Nephron (organoid): ENCODE measurements around the gene PI4K2B.
"Not testable (repeated sequence)": the region's sequence is repeated elsewhere in the genome, so short reads cannot be mapped to it uniquely, and the experiment has no call there.

Experiments used
- H3K27ac Mint-ChIP-seq, 3 experiments: 2 replicates each; pipeline ENCODE4 v1.8.0; 2020; ENCODE audit warnings: mixed read lengths in 3 of 3, mild to moderate bottlenecking in 2 of 3, moderate library complexity in 1 of 3
- H3K27me3 Mint-ChIP-seq: 2 replicates; pipeline ENCODE4 v1.8.0; 2021; ENCODE audit warnings: low read depth, mild to moderate bottlenecking, moderate library complexity, mixed read lengths
- H3K36me3 Mint-ChIP-seq: 2 replicates; pipeline ENCODE4 v1.8.0; 2020; ENCODE audit warnings: low read depth, mixed read lengths
- H3K4me1 Mint-ChIP-seq: 2 replicates; pipeline ENCODE4 v1.8.0; 2020; ENCODE audit warnings: mixed read lengths
- H3K4me3 Mint-ChIP-seq, 3 experiments: 2 replicates each; pipeline ENCODE4 v1.8.0; 2020; ENCODE audit warnings: mild to moderate bottlenecking in 3 of 3, mixed read lengths in 3 of 3, moderate library complexity in 2 of 3
- H3K9me3 Mint-ChIP-seq: 2 replicates; pipeline ENCODE4 v1.8.0; 2020; ENCODE audit warnings: mixed read lengths
- CTCF ChIP-seq, 3 experiments: fragments of 200-600 bp; sonication (generic); IDR thresholded peaks; one replicate each; pipeline ENCODE4 v1.5.0; 2021; ENCODE audit warnings: antibody characterized with exemption in 3 of 3; ENCODE audit not compliant: unreplicated experiment in 3 of 3

The PI4K2B gene

GRCh38 chr4:25223802-25224375, 9.9 kb upstream of the PI4K2B start:
- Mint-ChIP-seq H3K27ac (no peak overlapping the region), H3K9me3 (peaks cover 61% of the 10 kb centered on the region), H3K4me3 (no peak overlapping the region), H3K36me3 (peaks cover 19% of the 10 kb centered on the region), H3K27me3 (no peaks in the 10 kb centered on the region), H3K4me1 (no peaks in the 10 kb centered on the region)
- no peak for TF ChIP-seq CTCF (IDR thresholded peaks at IDR 0.05; ENCODE audit: unreplicated experiment in 3 of 3)

- Mint-ChIP-seq H3K27me3 (peaks cover 5% of the 10 kb centered on the region), H3K27ac (no peak overlapping the region), H3K36me3 (peaks cover 29% of the 10 kb centered on the region), H3K4me1 (peaks cover 3% of the 10 kb centered on the region), H3K4me3 (peak overlapping the region in 1 of 3 experiments; percentile 51), H3K9me3 (peaks cover 70% of the 10 kb centered on the region)
- no peak for TF ChIP-seq CTCF (IDR thresholded peaks at IDR 0.05; ENCODE audit: unreplicated experiment in 3 of 3)
Measured at GRCh38 chr4:25229804-25230203, 4.0 kb upstream of the PI4K2B start.

- Mint-ChIP-seq H3K27me3 (peaks cover 5% of the 10 kb centered on the region), H3K4me3 (peak overlapping the region; percentile 79 to 89 (median 87)), H3K9me3 (peaks cover 63% of the 10 kb centered on the region), H3K27ac (peak overlapping the region in 2 of 3 experiments; percentile 65 to 68), H3K4me1 (peaks cover 8% of the 10 kb centered on the region), H3K36me3 (peaks cover 37% of the 10 kb centered on the region)
- TF ChIP-seq CTCF (IDR thresholded peaks at IDR 0.05; ENCODE audit: unreplicated experiment in 3 of 3) = no peak
Measured at GRCh38 chr4:25233194-25233593, 639 bp upstream of the PI4K2B start.

- H3K27me3 Mint-ChIP-seq = peaks cover 5% of the 10 kb centered on the region
- H3K27ac Mint-ChIP-seq = peak overlapping the region; percentile 44 to 88 (median 84)
- peak; percentile 52 to 57 (median 53) for TF ChIP-seq CTCF (IDR thresholded peaks at IDR 0.05; ENCODE audit: unreplicated experiment in 3 of 3)
- peaks cover 36% of the 10 kb centered on the region for H3K36me3 Mint-ChIP-seq
- H3K9me3 Mint-ChIP-seq = peaks cover 52% of the 10 kb centered on the region
- H3K4me3 Mint-ChIP-seq = peak overlapping the region; percentile 84 to 93 (median 92)
- H3K4me1 Mint-ChIP-seq = peaks cover 8% of the 10 kb centered on the region
Measured at GRCh38 chr4:25234390-25235370, 847 bp downstream of the PI4K2B start.

- peaks cover 8% of the 10 kb centered on the region for H3K4me1 Mint-ChIP-seq
- peak overlapping the region in 1 of 3 experiments; percentile 88 for H3K27ac Mint-ChIP-seq
- H3K36me3 Mint-ChIP-seq = peaks cover 36% of the 10 kb centered on the region
- H3K4me3 Mint-ChIP-seq = peak overlapping the region; percentile 84 to 93 (median 92)
- no peak for TF ChIP-seq CTCF (IDR thresholded peaks at IDR 0.05; ENCODE audit: unreplicated experiment in 3 of 3)
- peaks cover under 1% of the 10 kb centered on the region for H3K27me3 Mint-ChIP-seq
- H3K9me3 Mint-ChIP-seq = peaks cover 50% of the 10 kb centered on the region
Measured at GRCh38 chr4:25235401-25235800, 1.6 kb downstream of the PI4K2B start.

GRCh38 chr4:25236030-25236429, 2.2 kb downstream of the PI4K2B start:
- not testable (repeated sequence) for H3K4me3 Mint-ChIP-seq

More at GRCh38 chr4:25236030-25236429, 2.2 kb downstream of the PI4K2B start:
- not testable (repeated sequence) for H3K4me1 Mint-ChIP-seq, H3K27me3 Mint-ChIP-seq, H3K27ac Mint-ChIP-seq
- Mint-ChIP-seq H3K36me3 (peaks cover 36% of the 10 kb centered on the region), H3K9me3 (peaks cover 45% of the 10 kb centered on the region)
